HG02852 (cell line): ENCODE measurements around the gene PANK3.

ENCODE experiments used
- ATAC-seq: cut with Tn5 transposase; IDR thresholded peaks from one replicate; pipeline ENCODE4 v1.9.1; 2021; ENCODE audit warnings: mild to moderate bottlenecking, moderate library complexity; ENCODE audit not compliant: unreplicated experiment

The PANK3 gene

GRCh38 chr5:168578538-168579487 lies at the start of gene PANK3:
TSS of gene PANK3 (minus strand) at chr5:168579368. CDS start at chr5:168579283, 85 bp downstream.
- ATAC-seq = peak; percentile 62

GRCh38 chr5:168624850-168625364 lies 45.7 kb upstream of the PANK3 start:
- ATAC-seq = no peak

- ATAC-seq = no peak
Observed at GRCh38 chr5:168620807-168621206, 41.6 kb upstream of the PANK3 start.

DNA sequence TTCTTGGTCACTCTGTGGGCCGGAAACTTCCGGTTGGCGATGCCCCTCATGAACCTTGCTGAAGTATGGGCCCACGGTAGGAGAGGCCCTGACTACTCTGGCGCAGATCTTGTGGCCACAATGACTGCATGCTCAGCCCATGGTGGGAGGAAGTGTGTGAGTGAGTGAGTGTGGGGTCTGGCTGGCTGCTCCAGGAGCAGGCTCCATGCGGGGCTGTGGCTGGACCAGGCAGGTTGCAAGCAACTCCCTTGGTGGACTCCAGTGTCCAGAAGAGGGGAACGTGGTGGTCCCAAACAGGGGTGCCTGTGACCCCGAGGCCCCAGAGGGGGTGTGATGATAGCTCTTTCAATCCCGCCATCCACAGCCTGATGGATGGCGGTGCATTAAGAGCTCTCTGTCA lies 35.5 kb upstream of the PANK3 start:
- ATAC-seq = no peak

DNA sequence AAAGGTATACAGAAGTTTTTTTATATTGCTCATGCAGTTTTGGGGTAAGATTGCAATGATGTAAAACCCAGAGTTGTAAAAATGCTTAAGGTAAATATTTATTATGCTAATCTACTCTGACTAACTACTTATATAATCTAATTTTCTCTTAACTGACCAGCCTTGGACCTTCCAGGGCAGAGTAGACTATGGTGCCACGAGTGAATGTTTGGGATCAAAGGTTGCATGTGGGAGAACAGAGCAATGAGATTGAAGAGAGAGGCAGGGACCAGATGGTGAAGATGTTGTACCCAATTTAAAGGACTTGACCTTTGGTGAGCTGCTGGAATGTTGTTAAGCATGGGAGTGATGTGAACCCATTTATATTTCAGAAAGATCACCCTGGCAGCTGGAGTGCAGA lies 34.8 kb upstream of the PANK3 start:
- no peak for ATAC-seq

GRCh38 chr5:168613396-168613795 lies 34.2 kb upstream of the PANK3 start:
- ATAC-seq = no peak

DNA sequence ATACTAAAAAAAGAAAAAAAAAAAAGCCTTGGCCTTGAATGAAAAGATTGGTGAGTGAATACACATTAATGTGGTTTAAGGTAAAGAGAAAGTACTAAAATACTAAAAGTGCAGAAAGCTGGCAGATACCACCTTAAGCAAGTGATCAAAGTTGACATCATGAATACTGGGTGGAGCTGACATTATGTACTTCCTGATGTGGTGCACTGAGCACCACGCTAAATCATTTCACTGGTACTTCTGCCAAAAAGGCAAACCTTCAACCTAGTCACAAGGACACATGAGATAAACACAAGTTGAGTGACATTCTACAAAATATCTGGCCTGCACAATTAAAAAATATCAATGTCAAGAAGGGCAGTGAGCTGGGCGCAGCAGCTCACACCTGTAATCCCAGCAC lies 33.8 kb upstream of the PANK3 start:
- ATAC-seq = no peak

- no peak for ATAC-seq
Observed at GRCh38 chr5:168612123-168612522, 33.0 kb upstream of the PANK3 start.

DNA sequence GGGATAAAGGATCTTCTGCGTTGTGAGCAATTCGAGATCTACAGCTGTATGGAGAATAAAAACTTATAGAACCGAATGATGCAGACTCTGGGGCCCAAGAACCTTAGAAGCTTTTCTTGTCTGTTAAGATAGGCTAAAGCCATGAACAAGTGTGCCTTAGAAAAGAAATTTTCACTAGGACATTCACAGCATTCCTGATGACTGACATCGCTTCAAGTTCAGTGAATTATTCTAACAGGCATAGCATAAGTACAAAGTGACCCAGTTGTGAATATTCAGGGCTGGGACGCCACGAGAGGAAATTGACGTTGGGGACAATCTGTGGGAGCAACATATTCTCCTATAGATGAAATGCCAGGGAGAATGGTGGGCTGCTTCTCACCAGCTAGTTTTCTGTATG lies 32.0 kb upstream of the PANK3 start:
- ATAC-seq = no peak

GRCh38 chr5:168609806-168610482 lies 30.8 kb upstream of the PANK3 start:
- ATAC-seq = no peak

- no peak for ATAC-seq
Observed at GRCh38 chr5:168608821-168609220, 29.7 kb upstream of the PANK3 start.

- no peak for ATAC-seq
Observed at GRCh38 chr5:168608386-168608785, 29.2 kb upstream of the PANK3 start.

DNA sequence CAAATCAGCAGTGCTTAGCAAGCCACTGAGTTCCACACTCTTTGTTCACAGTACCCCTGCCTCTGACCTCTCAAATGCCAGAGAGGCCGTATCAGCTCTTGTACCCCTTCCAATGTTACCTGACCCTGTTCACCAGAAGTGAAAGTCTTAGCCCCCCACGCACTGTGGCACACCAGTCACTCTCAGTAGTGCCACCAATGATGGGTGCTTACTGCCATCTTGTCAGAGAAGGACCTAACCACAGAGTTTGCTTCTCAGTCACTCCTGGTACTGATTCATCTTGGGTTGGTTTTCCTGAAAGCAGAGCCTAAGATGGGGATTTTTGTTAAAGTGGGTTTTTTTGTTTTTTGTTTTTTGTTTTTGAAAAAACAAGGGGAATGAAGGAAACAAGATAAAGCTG lies 28.8 kb upstream of the PANK3 start:
- peak; percentile 67 for ATAC-seq

GRCh38 chr5:168606562-168606961 lies 27.4 kb upstream of the PANK3 start:
- no peak for ATAC-seq

GRCh38 chr5:168604436-168604835 lies 25.3 kb upstream of the PANK3 start:
- no peak for ATAC-seq

DNA sequence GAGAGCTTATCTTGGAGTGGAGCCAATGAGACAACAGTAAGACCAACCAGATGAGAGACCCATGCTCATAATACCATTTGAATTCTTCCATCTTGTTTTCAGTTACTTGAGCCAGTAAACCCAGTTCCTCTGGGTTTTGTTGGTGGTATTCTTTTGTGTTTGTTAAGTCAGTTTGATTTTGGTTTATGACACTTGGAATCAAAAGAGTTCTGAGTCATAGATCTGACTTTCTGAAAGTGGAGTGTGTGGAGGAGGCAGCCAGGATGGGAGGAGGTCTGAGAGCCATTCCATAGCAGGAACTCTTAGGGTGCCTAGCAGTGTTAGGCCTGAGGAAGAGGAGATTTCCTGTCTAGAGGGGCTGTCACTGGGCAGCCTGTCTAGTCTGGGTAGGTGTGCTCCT lies 24.6 kb upstream of the PANK3 start:
- ATAC-seq = no peak

GRCh38 chr5:168602517-168602916 lies 23.3 kb upstream of the PANK3 start:
- ATAC-seq = no peak

GRCh38 chr5:168601972-168602371 lies 22.8 kb upstream of the PANK3 start:
- no peak for ATAC-seq

- ATAC-seq = no peak
Observed at GRCh38 chr5:168600409-168600808, 21.2 kb upstream of the PANK3 start.

GRCh38 chr5:168599826-168600225 lies 20.7 kb upstream of the PANK3 start:
- ATAC-seq = no peak

GRCh38 chr5:168598639-168599038 lies 19.5 kb upstream of the PANK3 start:
- no peak for ATAC-seq

GRCh38 chr5:168596927-168597326 lies 17.8 kb upstream of the PANK3 start:
- ATAC-seq = no peak
